ENCODE measurements around the gene STARD7. TPM values are rescaled to one million over a fixed set of nuclear protein-coding genes. Genes with fewer than 3 reads are reported as not detected.

Gene STARD7
- total and polyA plus RNA-seq, 4 donors: 42.9 to 120 (median 59.7) TPM

DNA sequence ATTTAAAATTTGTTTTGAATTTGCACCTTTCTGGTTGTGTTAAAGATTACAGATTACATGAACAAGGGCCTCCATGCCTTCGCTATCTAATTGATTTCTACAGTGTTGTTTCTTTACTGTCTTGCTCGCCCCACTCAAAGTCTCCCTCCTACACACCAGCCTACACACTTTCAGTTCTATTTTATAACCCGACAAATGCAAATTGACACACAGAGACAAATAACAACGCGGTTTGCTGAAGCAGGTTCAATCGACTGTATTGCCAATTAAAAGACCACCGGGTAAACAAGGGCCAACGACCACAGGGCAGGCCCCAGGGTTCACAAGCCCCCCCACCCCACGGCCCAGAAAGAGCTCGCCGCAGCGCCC is 869 bp downstream of the STARD7 start:
- H3K4me1 ChIP-seq (ENCODE audit: control insufficient read depth in 4 of 4, insufficient read depth in 4 of 4, low read length in 3 of 4): peaks cover 18 to 49% (median 42%) of the 10 kb centered on the region in 4 donors
- TF ChIP-seq, protein P1, sequence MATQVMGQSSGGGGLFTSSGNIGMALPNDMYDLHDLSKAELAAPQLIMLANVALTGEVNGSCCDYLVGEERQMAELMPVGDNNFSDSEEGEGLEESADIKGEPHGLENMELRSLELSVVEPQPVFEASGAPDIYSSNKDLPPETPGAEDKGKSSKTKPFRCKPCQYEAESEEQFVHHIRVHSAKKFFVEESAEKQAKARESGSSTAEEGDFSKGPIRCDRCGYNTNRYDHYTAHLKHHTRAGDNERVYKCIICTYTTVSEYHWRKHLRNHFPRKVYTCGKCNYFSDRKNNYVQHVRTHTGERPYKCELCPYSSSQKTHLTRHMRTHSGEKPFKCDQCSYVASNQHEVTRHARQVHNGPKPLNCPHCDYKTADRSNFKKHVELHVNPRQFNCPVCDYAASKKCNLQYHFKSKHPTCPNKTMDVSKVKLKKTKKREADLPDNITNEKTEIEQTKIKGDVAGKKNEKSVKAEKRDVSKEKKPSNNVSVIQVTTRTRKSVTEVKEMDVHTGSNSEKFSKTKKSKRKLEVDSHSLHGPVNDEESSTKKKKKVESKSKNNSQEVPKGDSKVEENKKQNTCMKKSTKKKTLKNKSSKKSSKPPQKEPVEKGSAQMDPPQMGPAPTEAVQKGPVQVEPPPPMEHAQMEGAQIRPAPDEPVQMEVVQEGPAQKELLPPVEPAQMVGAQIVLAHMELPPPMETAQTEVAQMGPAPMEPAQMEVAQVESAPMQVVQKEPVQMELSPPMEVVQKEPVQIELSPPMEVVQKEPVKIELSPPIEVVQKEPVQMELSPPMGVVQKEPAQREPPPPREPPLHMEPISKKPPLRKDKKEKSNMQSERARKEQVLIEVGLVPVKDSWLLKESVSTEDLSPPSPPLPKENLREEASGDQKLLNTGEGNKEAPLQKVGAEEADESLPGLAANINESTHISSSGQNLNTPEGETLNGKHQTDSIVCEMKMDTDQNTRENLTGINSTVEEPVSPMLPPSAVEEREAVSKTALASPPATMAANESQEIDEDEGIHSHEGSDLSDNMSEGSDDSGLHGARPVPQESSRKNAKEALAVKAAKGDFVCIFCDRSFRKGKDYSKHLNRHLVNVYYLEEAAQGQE (IDR thresholded peaks at IDR 0.05): no peak
- TF ChIP-seq YY1 (IDR thresholded peaks at IDR 0.05): no peak
- TF ChIP-seq FOXA1 (IDR thresholded peaks at IDR 0.05): no peak
- no peak for TF ChIP-seq EGR1 (IDR thresholded peaks at IDR 0.05; ENCODE audit: low read depth in 2 of 2)
- TF ChIP-seq JUND (IDR thresholded peaks at IDR 0.05): no peak
- TF ChIP-seq RAD21 (IDR thresholded peaks at IDR 0.05): no peak
- TF ChIP-seq TAF1 (conservative IDR thresholded peaks at IDR 0.05): no peak
- no peak for TF ChIP-seq RXRA (IDR thresholded peaks at IDR 0.05)
- no peak for TF ChIP-seq FOXA2 (IDR thresholded peaks at IDR 0.05)
- TF ChIP-seq HNF4A (conservative IDR thresholded peaks at IDR 0.05): no peak
- no peak for TF ChIP-seq SP1 (IDR thresholded peaks at IDR 0.05)
- TF ChIP-seq, protein P2, sequence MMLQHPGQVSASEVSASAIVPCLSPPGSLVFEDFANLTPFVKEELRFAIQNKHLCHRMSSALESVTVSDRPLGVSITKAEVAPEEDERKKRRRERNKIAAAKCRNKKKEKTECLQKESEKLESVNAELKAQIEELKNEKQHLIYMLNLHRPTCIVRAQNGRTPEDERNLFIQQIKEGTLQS (IDR thresholded peaks at IDR 0.05): no peak
- TF ChIP-seq, protein P3, sequence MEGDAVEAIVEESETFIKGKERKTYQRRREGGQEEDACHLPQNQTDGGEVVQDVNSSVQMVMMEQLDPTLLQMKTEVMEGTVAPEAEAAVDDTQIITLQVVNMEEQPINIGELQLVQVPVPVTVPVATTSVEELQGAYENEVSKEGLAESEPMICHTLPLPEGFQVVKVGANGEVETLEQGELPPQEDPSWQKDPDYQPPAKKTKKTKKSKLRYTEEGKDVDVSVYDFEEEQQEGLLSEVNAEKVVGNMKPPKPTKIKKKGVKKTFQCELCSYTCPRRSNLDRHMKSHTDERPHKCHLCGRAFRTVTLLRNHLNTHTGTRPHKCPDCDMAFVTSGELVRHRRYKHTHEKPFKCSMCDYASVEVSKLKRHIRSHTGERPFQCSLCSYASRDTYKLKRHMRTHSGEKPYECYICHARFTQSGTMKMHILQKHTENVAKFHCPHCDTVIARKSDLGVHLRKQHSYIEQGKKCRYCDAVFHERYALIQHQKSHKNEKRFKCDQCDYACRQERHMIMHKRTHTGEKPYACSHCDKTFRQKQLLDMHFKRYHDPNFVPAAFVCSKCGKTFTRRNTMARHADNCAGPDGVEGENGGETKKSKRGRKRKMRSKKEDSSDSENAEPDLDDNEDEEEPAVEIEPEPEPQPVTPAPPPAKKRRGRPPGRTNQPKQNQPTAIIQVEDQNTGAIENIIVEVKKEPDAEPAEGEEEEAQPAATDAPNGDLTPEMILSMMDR (IDR thresholded peaks at IDR 0.05; ENCODE audit: low read depth, low read length, missing input control): no peak
- TF ChIP-seq NR2F2 (IDR thresholded peaks at IDR 0.05): no peak
- TF ChIP-seq HNF4G (IDR thresholded peaks at IDR 0.05): no peak
- TF ChIP-seq, protein P4, sequence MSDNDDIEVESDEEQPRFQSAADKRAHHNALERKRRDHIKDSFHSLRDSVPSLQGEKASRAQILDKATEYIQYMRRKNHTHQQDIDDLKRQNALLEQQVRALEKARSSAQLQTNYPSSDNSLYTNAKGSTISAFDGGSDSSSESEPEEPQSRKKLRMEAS (IDR thresholded peaks at IDR 0.05): no peak
- TF ChIP-seq, protein P5, sequence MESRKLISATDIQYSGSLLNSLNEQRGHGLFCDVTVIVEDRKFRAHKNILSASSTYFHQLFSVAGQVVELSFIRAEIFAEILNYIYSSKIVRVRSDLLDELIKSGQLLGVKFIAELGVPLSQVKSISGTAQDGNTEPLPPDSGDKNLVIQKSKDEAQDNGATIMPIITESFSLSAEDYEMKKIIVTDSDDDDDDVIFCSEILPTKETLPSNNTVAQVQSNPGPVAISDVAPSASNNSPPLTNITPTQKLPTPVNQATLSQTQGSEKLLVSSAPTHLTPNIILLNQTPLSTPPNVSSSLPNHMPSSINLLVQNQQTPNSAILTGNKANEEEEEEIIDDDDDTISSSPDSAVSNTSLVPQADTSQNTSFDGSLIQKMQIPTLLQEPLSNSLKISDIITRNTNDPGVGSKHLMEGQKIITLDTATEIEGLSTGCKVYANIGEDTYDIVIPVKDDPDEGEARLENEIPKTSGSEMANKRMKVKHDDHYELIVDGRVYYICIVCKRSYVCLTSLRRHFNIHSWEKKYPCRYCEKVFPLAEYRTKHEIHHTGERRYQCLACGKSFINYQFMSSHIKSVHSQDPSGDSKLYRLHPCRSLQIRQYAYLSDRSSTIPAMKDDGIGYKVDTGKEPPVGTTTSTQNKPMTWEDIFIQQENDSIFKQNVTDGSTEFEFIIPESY (IDR thresholded peaks at IDR 0.05): no peak
- TF ChIP-seq GABPA (IDR thresholded peaks at IDR 0.05 in 1 of 2, conservative IDR thresholded peaks at IDR 0.05 in 1 of 2): no peak
- H3K27me3 ChIP-seq (ENCODE audit: control insufficient read depth in 4 of 4, insufficient read depth in 4 of 4, low read length in 3 of 4): no peaks in the 10 kb centered on the region
- H3K9ac ChIP-seq (ENCODE audit: low read depth in 1 of 2, low read length in 2 of 2): peak overlapping the region; percentile 57 to 98
- no peaks in the 10 kb centered on the region for H3K9me3 ChIP-seq (ENCODE audit: control insufficient read depth in 4 of 4, low read length in 3 of 4)
- H3K36me3 ChIP-seq (ENCODE audit: control insufficient read depth in 4 of 4, insufficient read depth in 3 of 4, low read depth in 1 of 4, low read length in 3 of 4): no peaks in the 10 kb centered on the region
- peak overlapping the region; percentile 92 to 98 for H3K27ac ChIP-seq (ENCODE audit: low read depth in 1 of 2, low read length in 2 of 2)
- under 1% methylated on average over 12 of the region's 12 CpGs for whole genome bisulfite sequencing
- no peak for DNase-seq (ENCODE audit: low spot score)
- peak overlapping the region; percentile 86 to 95 (median 92) for H3K4me3 ChIP-seq (ENCODE audit: low read depth in 1 of 3, low read length in 3 of 3)

All from liver (tissue), 9 donors.